GM12878 (cell line): Measurements from ENCODE around the gene TBXAS1. TPM values are rescaled to one million over a fixed set of nuclear protein-coding genes. Genes with fewer than 3 reads are reported as not detected.

Experiments used
- ATAC-seq: fragments of 200-7000 bp; cut with Tn5 transposase; 3 replicates; pipeline ENCODE4 v1.9.1; 2020; ENCODE audit warnings: mild to moderate bottlenecking, moderate library complexity
- BruUV-seq: library from RNA; stranded (reverse); fragments of 400-500 nt; replicated peaks from 2 replicates; lab custom pipeline; 2021; lab: Mats Ljungman, UMichigan
- CTCF ChIA-PET: fragments of 300-600 bp; sonication (Branson Sonifier 250); formaldehyde crosslinking; extraction: SDS; loops from one replicate; lab custom pipeline; 2021; ENCODE audit warnings: inconsistent platforms; lab: Yijun Ruan, JAX
- POLR2A ChIA-PET: fragments of 350-600 bp; formaldehyde crosslinking; extraction: SDS; loops from one replicate; lab custom pipeline; 2021; ENCODE audit warnings: inconsistent platforms; lab: Charles Lee
- RAD21 ChIA-PET: fragments of 300-600 bp; sonication (Branson Sonifier 250); formaldehyde crosslinking; loops from one replicate; lab custom pipeline; 2023; ENCODE audit warnings: antibody characterized with exemption; ENCODE audit not compliant: unreplicated experiment; lab: Charles Lee
- SMC1A ChIA-PET: fragments of 300-600 bp; sonication (Branson Sonifier 250); formaldehyde crosslinking; loops from one replicate; lab custom pipeline; 2023; ENCODE audit not compliant: unreplicated experiment, uncharacterized antibody; lab: Charles Lee
- DNase-seq: peaks from one replicate; pipeline ENCODE4 v3.0.0-alpha.2; 2011; ENCODE audit warnings: low read depth, low spot score
- FAIRE-seq: peaks from 3 replicates; lab custom pipeline; 2011; peaks lifted over from hg19 to GRCh38; lab: Jason Lieb, UNC
- H2AFZ ChIP-seq: 2 replicates; pipeline ENCODE4 v1.6.0; 2011; ENCODE audit warnings: low read depth, low read length, control low read depth; ENCODE audit not compliant: control insufficient read depth
- H3K27ac ChIP-seq: 2 replicates; pipeline ENCODE4 v1.5.1; 2011; ENCODE audit warnings: control low read depth; ENCODE audit not compliant: control insufficient read depth, insufficient read depth
- H3K27me3 ChIP-seq, 2 experiments: replicated peaks in 1 of 2; 2 replicates each; pipeline versions ENCODE4 v1.6.0 to v1.6.1; 2011; ENCODE audit warnings: low read length in 1 of 2; ENCODE audit not compliant: control insufficient read depth in 2 of 2, insufficient read depth in 2 of 2
- H3K36me3 ChIP-seq, 2 experiments: 2 replicates each; pipeline ENCODE4 v1.5.1; 2011; ENCODE audit warnings: low read length in 1 of 2; ENCODE audit not compliant: control insufficient read depth in 2 of 2, insufficient read depth in 2 of 2
- H3K4me1 ChIP-seq: 2 replicates; pipeline ENCODE4 v1.6.1; 2011; ENCODE audit warnings: mild to moderate bottlenecking, low read length, moderate library complexity, mixed read lengths; ENCODE audit not compliant: control insufficient read depth, insufficient read depth
- H3K4me2 ChIP-seq: 2 replicates; pipeline ENCODE4 v1.6.0; 2011; ENCODE audit warnings: control low read depth; ENCODE audit not compliant: control insufficient read depth, insufficient read depth
- H3K4me3 ChIP-seq: fragments of 200-600 bp; sonication (generic); 2 replicates; pipeline ENCODE4 v1.5.1; 2016
- H3K79me2 ChIP-seq: 2 replicates; pipeline ENCODE4 v1.6.0; 2011; ENCODE audit warnings: low read length; ENCODE audit not compliant: control insufficient read depth, insufficient read depth
- H3K9ac ChIP-seq: 2 replicates; pipeline ENCODE4 v1.8.0; 2011; ENCODE audit warnings: low read length, control low read depth, mixed read lengths; ENCODE audit not compliant: control insufficient read depth, insufficient read depth
- H3K9me3 ChIP-seq: replicated peaks from 3 replicates; pipeline ENCODE4 v1.5.1; 2011; ENCODE audit warnings: mild to moderate bottlenecking, low read length; ENCODE audit not compliant: control insufficient read depth, insufficient read depth
- H4K20me1 ChIP-seq: 2 replicates; pipeline ENCODE4 v1.6.0; 2011; ENCODE audit not compliant: control insufficient read depth, insufficient read depth
- BACH1 ChIP-seq: fragments of 450-650 bp; IDR thresholded peaks from 2 replicates; pipeline ENCODE4 v1.6.1; 2017; ENCODE audit warnings: mild to moderate bottlenecking, borderline replicate concordance
- CREB1 ChIP-seq: IDR thresholded peaks from 2 replicates; pipeline ENCODE4 v1.6.1; 2012; ENCODE audit warnings: low read depth, mild to moderate bottlenecking, inconsistent platforms
- E4F1 ChIP-seq: fragments of 450-650 bp; IDR thresholded peaks from 2 replicates; pipeline ENCODE4 v1.6.1; 2018; ENCODE audit warnings: borderline replicate concordance, mild to moderate bottlenecking; ENCODE audit not compliant: partially characterized antibody
- ELK1 ChIP-seq: IDR thresholded peaks from 2 replicates; pipeline ENCODE4 v1.6.1; 2012; ENCODE audit warnings: low read depth, low read length, improper control_type of control experiment
- NBN ChIP-seq: fragments of 450-650 bp; IDR thresholded peaks from 2 replicates; pipeline ENCODE4 v1.6.1; 2016
- NFYB ChIP-seq: IDR thresholded peaks from 2 replicates; pipeline ENCODE4 v1.6.1; 2011; ENCODE audit warnings: low read depth, mild to moderate bottlenecking, low read length, improper control_type of control experiment, moderate library complexity; ENCODE audit not compliant: insufficient read depth
- PAX5 ChIP-seq: IDR thresholded peaks from 2 replicates; pipeline ENCODE4 v1.6.1; 2011; ENCODE audit warnings: low read depth, low read length, borderline replicate concordance
- POLR2AphosphoS2 ChIP-seq: IDR thresholded peaks from 2 replicates; pipeline ENCODE4 v1.6.1; 2011; ENCODE audit warnings: low read depth, mild to moderate bottlenecking, low read length, improper control_type of control experiment, moderate library complexity
- RAD51 ChIP-seq: fragments of 450-650 bp; IDR thresholded peaks from 2 replicates; pipeline ENCODE4 v1.6.1; 2016; ENCODE audit warnings: moderate library complexity, mild to moderate bottlenecking, inconsistent platforms
- RB1 ChIP-seq: fragments of 450-650 bp; formaldehyde crosslinking; IDR thresholded peaks from 2 replicates; pipeline ENCODE4 v1.6.1; 2017; ENCODE audit warnings: mild to moderate bottlenecking, borderline replicate concordance
- RUNX3 ChIP-seq: IDR thresholded peaks from 2 replicates; pipeline ENCODE4 v1.6.1; 2012; ENCODE audit warnings: low read length, inconsistent platforms
- SMARCA5 ChIP-seq: fragments of 450-650 bp; IDR thresholded peaks from 2 replicates; pipeline ENCODE4 v1.6.1; 2017; ENCODE audit warnings: mild to moderate bottlenecking
- WGBS: methylation state at CpG from one replicate; pipeline ENCODE4 v1.1.6; 2016; ENCODE audit warnings: low lambda C conversion rate; ENCODE audit not compliant: insufficient replicate concordance, insufficient coverage; ENCODE audit errors: missing lambda C conversion rate; 5-methylcytosine and 5-hydroxymethylcytosine counted together
- in situ Hi-C: fragments of 300-500 bp; cut with MboI; formaldehyde crosslinking; loops from 9 replicates; pipeline ENCODE4 v1.14.3; 2018; ENCODE audit warnings: mixed read lengths
- intact Hi-C: fragments of 100-400 bp; cut with micrococcal nuclease; formaldehyde crosslinking; loops from one replicate; pipeline ENCODE4 v1.14.2; 2022; ENCODE audit not compliant: unreplicated experiment
- polyA plus RNA-seq, 11 experiments: library from polyadenylated mRNA; depleted of rRNA in 4 of 11; unstranded in 6 of 11; stranded (reverse) in 5 of 11; fragments of >200 nt; fragmentation: Nextera tagmentation in 4 of 11; fragmentation: Illumina TruSeq in 1 of 11; extraction: Ambion mirVana in 4 of 11; extraction: Trizol in 1 of 11; gene quantifications; 1 replicate in 1 of 11; 2 replicates in 10 of 11; pipeline versions ENCODE4 v1.2.1 to v1.2.3, GENCODE V29; 2011 to 2016; ENCODE audit warnings: inconsistent platforms in 2 of 11, missing spikeins in 2 of 11, low read depth in 1 of 11
- total RNA-seq, 4 experiments: library from RNA; depleted of rRNA in 3 of 4; stranded (reverse); fragments of >200 nt in 3 of 4; fragmentation: Illumina TruSeq in 1 of 4; extraction: Trizol in 1 of 4; gene quantifications; 2 replicates each; pipeline versions ENCODE4 v1.2.1 to v1.2.3, GENCODE V29; 2013 to 2021

TBXAS1 gene
- total and polyA plus RNA-seq, 10 of the 15 experiments (the other 5 are each of a cell fraction or from before 2014, with no cell fraction given), result 1.5 to 32.7 (median 16.3) TPM

GRCh38 chr7:139946533-139946932, 117.5 kb downstream of the TBXAS1 start:
- RAD21 ChIA-PET, result interaction anchor here (0.7 kb wide), 1 partner anchor 13 kb away, joined by 3 read pairs; no protein-coding TSS in a partner anchor
- H3K9ac ChIP-seq, result no peak overlapping the region
- no peak for DNase-seq
- H3K9me3 ChIP-seq, result peaks cover 5% of the 10 kb centered on the region; the same call in 2 of the 3 replicates
- H4K20me1 ChIP-seq, result no peaks in the 10 kb centered on the region
- CTCF ChIA-PET, result no interaction called here
- intact Hi-C loops (no loop called here), in situ Hi-C loops (no loop called here)
- H3K4me1 ChIP-seq, result no peaks in the 10 kb centered on the region
- no peak overlapping the region for H3K27ac ChIP-seq
- H3K79me2 ChIP-seq, result no peaks in the 10 kb centered on the region
- WGBS, result 42% methylated on average over 2 of the region's 2 CpGs
- H2AFZ ChIP-seq, result no peak overlapping the region
- H3K4me3 ChIP-seq, result no peak overlapping the region
- POLR2A ChIA-PET, result no interaction called here
- SMC1A ChIA-PET, result no interaction called here
- TF ChIP-seq RUNX3 (no peak), CREB1 (no peak), POLR2AphosphoS2 (no peak), RAD51 (no peak), ELK1 (no peak), SMARCA5 (no peak), BACH1 (no peak), RB1 (no peak), PAX5 (no peak), NFYB (no peak), E4F1 (no peak), NBN (no peak)
- BruUV-seq, result no TSS peak
- no peak for FAIRE-seq
- H3K27me3 ChIP-seq, result no peaks in the 10 kb centered on the region
- H3K36me3 ChIP-seq, result no peaks in the 10 kb centered on the region
- no peak overlapping the region for H3K4me2 ChIP-seq
- ATAC-seq, result no peak
